AG09309 (cell line): ENCODE results near the gene AMPH.

Source experiments
- DNase-seq: peaks from one replicate; pipeline ENCODE4 v3.0.0-alpha.2; 2010; ENCODE audit warnings: low read depth
- H3K4me3 ChIP-seq: 2 replicates; pipeline ENCODE4 v1.5.1; 2011; ENCODE audit warnings: mild to moderate bottlenecking, low read depth, low read length, moderate library complexity; ENCODE audit not compliant: control insufficient read depth
- TF ChIP-seq, protein P1 (sequence below): IDR thresholded peaks from 2 replicates; pipeline ENCODE4 v1.5.1; 2011; ENCODE audit warnings: mild to moderate bottlenecking, low read depth, low read length, inconsistent platforms; ENCODE audit not compliant: insufficient read depth, control insufficient read depth; ENCODE audit errors: missing control alignments

The AMPH gene

GRCh38 chr7:38673795-38674194 lies 42.6 kb upstream of the AMPH start:
- DNase-seq = peak; percentile 70
- TF ChIP-seq, protein P1, sequence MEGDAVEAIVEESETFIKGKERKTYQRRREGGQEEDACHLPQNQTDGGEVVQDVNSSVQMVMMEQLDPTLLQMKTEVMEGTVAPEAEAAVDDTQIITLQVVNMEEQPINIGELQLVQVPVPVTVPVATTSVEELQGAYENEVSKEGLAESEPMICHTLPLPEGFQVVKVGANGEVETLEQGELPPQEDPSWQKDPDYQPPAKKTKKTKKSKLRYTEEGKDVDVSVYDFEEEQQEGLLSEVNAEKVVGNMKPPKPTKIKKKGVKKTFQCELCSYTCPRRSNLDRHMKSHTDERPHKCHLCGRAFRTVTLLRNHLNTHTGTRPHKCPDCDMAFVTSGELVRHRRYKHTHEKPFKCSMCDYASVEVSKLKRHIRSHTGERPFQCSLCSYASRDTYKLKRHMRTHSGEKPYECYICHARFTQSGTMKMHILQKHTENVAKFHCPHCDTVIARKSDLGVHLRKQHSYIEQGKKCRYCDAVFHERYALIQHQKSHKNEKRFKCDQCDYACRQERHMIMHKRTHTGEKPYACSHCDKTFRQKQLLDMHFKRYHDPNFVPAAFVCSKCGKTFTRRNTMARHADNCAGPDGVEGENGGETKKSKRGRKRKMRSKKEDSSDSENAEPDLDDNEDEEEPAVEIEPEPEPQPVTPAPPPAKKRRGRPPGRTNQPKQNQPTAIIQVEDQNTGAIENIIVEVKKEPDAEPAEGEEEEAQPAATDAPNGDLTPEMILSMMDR = no peak
- H3K4me3 ChIP-seq = no peak overlapping the region

GRCh38 chr7:38671911-38672905 lies 41.0 kb upstream of the AMPH start:
- DNase-seq = no peak
- TF ChIP-seq, protein P1 = no peak
- H3K4me3 ChIP-seq = no peak overlapping the region

DNA sequence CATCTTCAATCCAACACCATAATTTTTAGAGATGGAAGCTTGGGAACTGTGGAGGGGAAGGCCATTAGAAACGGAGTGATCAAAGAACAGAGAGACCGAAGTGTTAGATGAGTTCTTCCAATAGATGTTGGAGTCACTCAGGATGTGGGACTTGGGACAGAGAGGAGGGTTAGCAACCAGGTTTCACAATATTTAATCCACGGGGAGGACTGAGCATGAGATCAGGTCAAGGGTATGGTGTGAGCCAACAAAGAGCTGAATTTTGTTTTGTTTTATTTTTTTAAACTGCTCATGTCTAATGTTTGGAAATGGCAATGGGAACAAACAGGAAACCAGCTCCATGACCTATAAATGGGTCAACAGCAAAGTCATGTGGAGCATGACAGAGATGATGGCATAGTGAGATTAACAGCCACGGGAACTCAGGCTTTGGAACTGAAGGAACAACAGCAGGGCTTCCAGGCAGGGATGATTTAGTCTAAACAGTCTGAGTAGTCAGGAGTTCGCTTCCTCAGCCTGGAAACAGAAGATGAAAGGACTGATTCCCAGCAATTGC lies 38.9 kb upstream of the AMPH start:
- H3K4me3 ChIP-seq = no peak overlapping the region
- no peak for DNase-seq
- TF ChIP-seq, protein P1 = no peak

DNA sequence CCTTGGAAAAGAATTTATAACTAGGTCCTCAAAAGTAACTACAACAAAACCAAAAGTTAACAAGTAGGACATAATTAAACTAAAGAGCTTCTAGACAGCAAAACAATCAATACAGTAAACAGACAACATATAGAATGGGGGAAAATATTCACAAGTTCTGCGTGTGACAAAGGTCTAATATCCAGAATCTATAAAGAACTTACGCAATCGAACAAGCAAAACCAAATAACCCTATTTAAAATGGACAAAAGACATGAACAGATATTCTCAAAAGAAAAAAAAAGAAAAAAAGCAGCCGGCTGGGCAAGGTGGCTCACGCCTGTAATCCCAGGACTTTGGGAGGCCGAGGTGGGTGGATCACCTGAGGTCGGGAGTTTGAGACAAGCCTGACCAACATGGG lies 33.8 kb upstream of the AMPH start:
- TF ChIP-seq, protein P1 = no peak
- no peak for DNase-seq
- H3K4me3 ChIP-seq = no peak overlapping the region

DNA sequence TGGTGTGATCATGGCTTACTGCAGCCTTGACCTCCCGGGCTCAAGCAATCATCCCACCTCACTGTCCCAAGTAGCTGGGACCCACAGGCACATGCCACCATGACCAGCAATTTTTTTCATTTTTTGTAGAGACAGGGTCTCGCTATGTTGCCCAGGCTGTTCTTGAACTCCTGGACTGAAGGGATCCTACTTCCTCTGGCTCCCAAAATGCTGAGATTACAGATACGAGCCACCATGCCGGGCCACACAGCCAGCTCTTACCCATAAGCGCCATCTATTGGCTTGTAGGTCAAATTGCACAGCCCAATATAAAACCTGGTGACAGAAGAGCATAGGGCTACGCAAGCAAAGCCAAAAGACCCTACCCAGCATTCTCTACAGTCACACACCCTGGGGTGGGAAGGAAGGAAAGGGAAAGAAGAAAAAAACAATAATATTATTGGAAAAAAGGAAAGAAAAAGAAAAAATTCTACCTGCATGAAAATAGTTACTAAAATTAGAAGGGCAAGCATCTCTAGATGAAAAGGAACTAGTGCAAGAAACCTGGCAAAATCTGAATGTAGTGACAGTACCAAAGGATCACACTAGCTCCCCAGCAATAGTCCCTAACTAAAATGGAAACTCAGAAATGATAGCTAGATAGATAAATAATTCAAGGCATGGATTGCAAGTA lies 29.4 kb upstream of the AMPH start:
- TF ChIP-seq, protein P1 = peak; percentile 89
- no peak overlapping the region for H3K4me3 ChIP-seq
- DNase-seq = no peak

DNA sequence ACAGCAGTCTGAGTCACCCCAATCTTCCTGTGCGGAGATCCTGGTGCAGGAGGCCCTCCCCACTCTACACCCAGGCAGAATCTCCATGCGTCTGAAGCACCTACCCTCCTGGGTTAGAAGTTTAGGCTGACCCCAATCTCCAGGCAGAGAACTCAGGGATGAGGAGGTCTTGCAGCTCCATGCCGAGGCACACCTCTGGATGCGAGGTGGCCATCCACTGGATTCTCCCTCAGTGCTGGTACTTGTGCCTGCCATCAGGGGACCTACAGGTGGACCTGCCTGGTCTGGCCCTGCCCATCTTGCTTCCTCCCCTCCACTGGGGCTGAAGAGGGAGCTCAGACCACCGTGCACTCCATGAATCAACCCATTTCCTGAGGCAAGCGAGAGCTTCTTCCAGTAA lies 28.8 kb upstream of the AMPH start:
- DNase-seq = no peak
- H3K4me3 ChIP-seq = no peak overlapping the region
- TF ChIP-seq, protein P1 = no peak
